Prostate gland (tissue), 2 donors: ENCODE results near the gene RAB19. TPM values are rescaled to one million over a fixed set of nuclear protein-coding genes. Genes with fewer than 3 reads are reported as not detected.

Source experiments
- DNase-seq: peaks from one replicate; pipeline ENCODE4 v3.0.0-alpha.2; 2019; ENCODE audit warnings: low spot score
- H3K27ac ChIP-seq, 2 donors: fragments of 200-600 bp; sonication (generic); 2 replicates each; pipeline ENCODE4 v1.5.1; 2017 to 2019
- H3K27me3 ChIP-seq: fragments of 200-600 bp; sonication (generic); replicated peaks from 2 replicates; pipeline ENCODE4 v1.5.1; 2019; ENCODE audit not compliant: insufficient read depth
- H3K36me3 ChIP-seq, 2 donors: fragments of 200-600 bp; sonication (generic); 1 replicate in 1 of 2; 2 replicates in 1 of 2; pipeline versions ENCODE4 v1.5.1 to v1.8.1; 2017 to 2019
- H3K4me1 ChIP-seq: fragments of 200-600 bp; sonication (generic); replicated peaks from 2 replicates; pipeline ENCODE4 v1.5.1; 2019
- H3K4me3 ChIP-seq, 2 donors: fragments of 200-600 bp; sonication (generic); 2 replicates each; pipeline ENCODE4 v1.5.1; 2017 to 2019
- H3K9me3 ChIP-seq: fragments of 200-600 bp; sonication (generic); 2 replicates; pipeline ENCODE4 v1.5.1; 2017
- CTCF ChIP-seq, 4 experiments: fragments of 200-600 bp in 2 of 4; fragments of 450-650 bp in 2 of 4; sonication (generic) in 2 of 4; IDR thresholded peaks; 1 replicate in 3 of 4; 2 replicates in 1 of 4; pipeline ENCODE4 v1.5.1; 2016 to 2019; ENCODE audit warnings: antibody characterized with exemption in 4 of 4, mild to moderate bottlenecking in 2 of 4, moderate library complexity in 2 of 4
- POLR2A ChIP-seq: fragments of 450-650 bp; IDR thresholded peaks from one replicate; pipeline ENCODE4 v1.6.1; 2016; ENCODE audit warnings: antibody characterized with exemption, mild to moderate bottlenecking
- POLR2AphosphoS5 ChIP-seq: sonication (generic); formaldehyde crosslinking; IDR thresholded peaks from one replicate; pipeline ENCODE4 v1.6.1; 2017; ENCODE audit warnings: antibody characterized with exemption
- WGBS: methylation state at CpG from one replicate; pipeline ENCODE4 v1.1.5; 2018; 5-methylcytosine and 5-hydroxymethylcytosine counted together
- intact Hi-C: fragments of 100-400 bp; cut with DNase I; formaldehyde crosslinking; loops from one replicate; pipeline ENCODE4 v1.14.2; 2022
- total RNA-seq, 2 donors: library from RNA; depleted of rRNA; stranded (reverse); fragments of >200 nt; gene quantifications; one replicate each; pipeline ENCODE4 v1.1.0, GENCODE V29; 2016

Gene RAB19
- total RNA-seq, 2 donors from 2014 or later: 0.80 to 9.3 TPM

- Histone ChIP-seq H3K27ac (no peak overlapping the region), H3K9me3 (no peaks in the 10 kb centered on the region), H3K36me3 (no peaks in the 10 kb centered on the region)
These were observed 39.0 kb upstream of the RAB19 start for GRCh38 chr7:140364819-140365218.

GRCh38 chr7:140367528-140367927 is 36.3 kb upstream of the RAB19 start:
- Histone ChIP-seq H3K36me3 (no peaks in the 10 kb centered on the region), H3K27me3 (no peaks in the 10 kb centered on the region), H3K27ac (no peak overlapping the region), H3K4me3 (no peak overlapping the region), H3K4me1 (no peaks in the 10 kb centered on the region), H3K9me3 (no peaks in the 10 kb centered on the region)
- TF ChIP-seq POLR2AphosphoS5 (no peak), POLR2A (no peak), CTCF (IDR thresholded peaks at IDR 0.05) (no peak)
- WGBS: 88% methylated on average over 9 of the region's 9 CpGs
- intact Hi-C loops: no loop called here
- no peak for DNase-seq

More at GRCh38 chr7:140364819-140365218, 39.0 kb upstream of the RAB19 start:
- Histone ChIP-seq H3K27me3 (no peaks in the 10 kb centered on the region), H3K4me3 (no peak overlapping the region), H3K4me1 (no peaks in the 10 kb centered on the region)
- no peak for DNase-seq
- no peak for TF ChIP-seq POLR2AphosphoS5
- no peak for TF ChIP-seq POLR2A
- no peak for TF ChIP-seq CTCF (IDR thresholded peaks at IDR 0.05)
- 60% methylated on average over 3 of the region's 3 CpGs for WGBS
- intact Hi-C loops: no loop called here

- Histone ChIP-seq H3K36me3 (no peaks in the 10 kb centered on the region), H3K27ac (no peak overlapping the region), H3K4me1 (no peaks in the 10 kb centered on the region), H3K4me3 (no peak overlapping the region), H3K27me3 (no peaks in the 10 kb centered on the region), H3K9me3 (no peaks in the 10 kb centered on the region)
- DNase-seq: no peak
- TF ChIP-seq CTCF (IDR thresholded peaks at IDR 0.05) (no peak), POLR2AphosphoS5 (no peak), POLR2A (no peak)
- 88% methylated on average over 4 of the region's 4 CpGs for WGBS
- intact Hi-C loops: no loop called here
These were observed 34.6 kb upstream of the RAB19 start for GRCh38 chr7:140369294-140369693.

GRCh38 chr7:140375323-140375722 is 28.5 kb upstream of the RAB19 start:
- DNase-seq: no peak
- intact Hi-C loops: no loop called here
- Histone ChIP-seq H3K4me3 (no peak overlapping the region), H3K36me3 (no peaks in the 10 kb centered on the region), H3K27me3 (no peaks in the 10 kb centered on the region), H3K27ac (no peak overlapping the region), H3K4me1 (no peaks in the 10 kb centered on the region), H3K9me3 (no peaks in the 10 kb centered on the region)
- 96% methylated on average over 9 of the region's 9 CpGs for WGBS
- no peak for TF ChIP-seq CTCF (IDR thresholded peaks at IDR 0.05)
- TF ChIP-seq POLR2A: no peak
- TF ChIP-seq POLR2AphosphoS5: no peak

GRCh38 chr7:140375892-140376730 is 27.7 kb upstream of the RAB19 start:
- intact Hi-C loops: no loop called here
- no peaks in the 10 kb centered on the region for H3K9me3 ChIP-seq
- H3K27me3 ChIP-seq: no peaks in the 10 kb centered on the region
- no peak for TF ChIP-seq POLR2A
- TF ChIP-seq CTCF (IDR thresholded peaks at IDR 0.05): no peak
- no peak for TF ChIP-seq POLR2AphosphoS5
- H3K4me3 ChIP-seq: no peak overlapping the region
- no peaks in the 10 kb centered on the region for H3K36me3 ChIP-seq
- no peak for DNase-seq
- 75% methylated on average over 8 of the region's 8 CpGs for WGBS
- no peak overlapping the region for H3K27ac ChIP-seq
- no peaks in the 10 kb centered on the region for H3K4me1 ChIP-seq
